PC-9 (cell line): ENCODE data around the gene SLC7A14.

Experiments used
- CTCF ChIP-seq: fragments of 200-600 bp; sonication (generic); conservative IDR thresholded peaks from 2 replicates; pipeline ENCODE4 v1.6.1; 2017; ENCODE audit warnings: mixed run types, antibody characterized with exemption, mild to moderate bottlenecking, moderate library complexity
- EZH2 ChIP-seq: fragments of 200-600 bp; sonication (generic); IDR thresholded peaks from 2 replicates; pipeline ENCODE4 v1.8.0; 2017; ENCODE audit warnings: antibody characterized with exemption, low read depth

GRCh38 chr3:170482199-170482598, 103.7 kb downstream of the SLC7A14 start:
- no peak for TF ChIP-seq CTCF
- no peak for TF ChIP-seq EZH2
